HCT116 (cell line): Measurements from ENCODE around the gene RIT1. TPM values are rescaled to one million over a fixed set of nuclear protein-coding genes. Genes with fewer than 3 reads are reported as not detected.

Source experiments
- ATAC-seq: fragments of 200-7000 bp; cut with Tn5 transposase; 2 replicates; pipeline ENCODE4 v1.9.1; 2020; ENCODE audit warnings: mild to moderate bottlenecking, moderate library complexity
- BruUV-seq: library from RNA; stranded (reverse); fragments of 400-500 nt; replicated peaks from 2 replicates; lab custom pipeline; 2021; lab: Mats Ljungman, UMichigan
- CTCF ChIA-PET: fragments of 300-600 bp; sonication (Branson Sonifier 250); formaldehyde crosslinking; loops from one replicate; lab custom pipeline; 2021; ENCODE audit warnings: antibody characterized with exemption; lab: Charles Lee
- POLR2A ChIA-PET: fragments of 300-600, 350-600 bp; sonication (Branson Sonifier 250); formaldehyde crosslinking; loops from one replicate; lab custom pipeline; 2021; ENCODE audit warnings: antibody characterized with exemption; lab: Charles Lee
- RAD21 ChIA-PET, 2 experiments: fragments of 300-600 bp; sonication (Branson Sonifier 250); formaldehyde crosslinking; loops; one replicate each; lab custom pipeline; 2023; ENCODE audit warnings: low total read pairs in 2 of 2; ENCODE audit not compliant: uncharacterized antibody in 2 of 2, unreplicated experiment in 2 of 2, low non-redundant PET in 1 of 2; lab: Charles Lee
- DNase-seq: peaks from one replicate; pipeline ENCODE4 v3.0.0-alpha.2; 2010; ENCODE audit warnings: low read depth, low spot score
- H2AFZ ChIP-seq: fragments of 200-600 bp; shearing (Covaris generic), sonication (generic); 2 replicates; pipeline ENCODE4 v1.6.1; 2017; ENCODE audit warnings: low read depth, mixed run types, mixed read lengths, antibody characterized with exemption, low read length; ENCODE audit not compliant: poor library complexity, severe bottlenecking
- H3K27ac ChIP-seq: 2 replicates; pipeline ENCODE4 v1.5.1; 2012; ENCODE audit warnings: low read depth, low read length
- H3K27me3 ChIP-seq: fragments of 200-600 bp; sonication (generic); 2 replicates; pipeline ENCODE4 v1.6.1; 2016; ENCODE audit warnings: mixed run types, low read length, mixed read lengths; ENCODE audit not compliant: insufficient read depth
- H3K36me3 ChIP-seq, 2 experiments: fragments of 200-500 bp in 1 of 2; fragments of 200-600 bp in 1 of 2; sonication (Bioruptor generic) in 1 of 2; sonication (generic) in 1 of 2; 2 replicates each; pipeline versions ENCODE4 v1.5.1 to v1.6.1; 2014 to 2016; ENCODE audit warnings: low read length in 2 of 2, inconsistent platforms in 1 of 2, mixed read lengths in 1 of 2, mixed run types in 1 of 2; ENCODE audit not compliant: insufficient read depth in 2 of 2, control insufficient read depth in 1 of 2
- H3K4me1 ChIP-seq, 2 experiments: fragments of 200-600 bp in 1 of 2; sonication (generic) in 1 of 2; 2 replicates each; pipeline versions ENCODE4 v1.5.1 to v1.6.1; 2012 to 2017; ENCODE audit warnings: low read length in 2 of 2, inconsistent platforms in 1 of 2, mild to moderate bottlenecking in 1 of 2, mixed read lengths in 1 of 2, mixed run types in 1 of 2, moderate library complexity in 1 of 2; ENCODE audit not compliant: insufficient read depth in 2 of 2, control insufficient read depth in 1 of 2
- H3K4me2 ChIP-seq: fragments of 200-600 bp; sonication (generic); 2 replicates; pipeline ENCODE4 v1.6.1; 2017; ENCODE audit warnings: mixed run types, low read length, mixed read lengths
- H3K4me3 ChIP-seq, 2 experiments: fragments of 200-600 bp in 1 of 2; sonication (generic) in 1 of 2; replicated peaks in 1 of 2; 2 replicates each; pipeline ENCODE4 v1.5.1; 2011 to 2016; ENCODE audit warnings: low read length in 2 of 2, control low read depth in 1 of 2, low read depth in 1 of 2, mild to moderate bottlenecking in 1 of 2, mixed read lengths in 1 of 2, mixed run types in 1 of 2
- H3K79me2 ChIP-seq: fragments of 200-600 bp; sonication (generic); 2 replicates; pipeline ENCODE4 v1.6.1; 2017; ENCODE audit warnings: mild to moderate bottlenecking, mixed run types, low read length, moderate library complexity, mixed read lengths; ENCODE audit not compliant: insufficient read depth
- H3K9ac ChIP-seq: fragments of 200-600 bp; sonication (generic); 2 replicates; pipeline ENCODE4 v1.6.1; 2016; ENCODE audit warnings: low read length, mixed read lengths
- H3K9me2 ChIP-seq: fragments of 200-600 bp; sonication (generic), shearing (Covaris generic); 2 replicates; pipeline ENCODE4 v1.6.1; 2017; ENCODE audit warnings: mixed run types, mild to moderate bottlenecking, moderate library complexity; ENCODE audit not compliant: insufficient read depth
- H3K9me3 ChIP-seq, 2 experiments: fragments of 200-500 bp in 1 of 2; fragments of 200-600 bp in 1 of 2; sonication (Bioruptor generic) in 1 of 2; sonication (generic) in 1 of 2; 2 replicates each; pipeline ENCODE4 v1.6.1; 2014 to 2017; ENCODE audit warnings: low read length in 2 of 2, mixed read lengths in 2 of 2, inconsistent platforms in 1 of 2, low read depth in 1 of 2, mild to moderate bottlenecking in 1 of 2, mixed run types in 1 of 2, moderate library complexity in 1 of 2; ENCODE audit not compliant: control insufficient read depth in 1 of 2, insufficient read depth in 1 of 2
- H4K20me1 ChIP-seq: fragments of 200-600 bp; sonication (generic), shearing (Covaris generic); 2 replicates; pipeline ENCODE4 v1.6.1; 2017; ENCODE audit warnings: mixed run types, mild to moderate bottlenecking, moderate library complexity; ENCODE audit not compliant: insufficient read depth
- CBX3 ChIP-seq: IDR thresholded peaks from 2 replicates; pipeline ENCODE4 v1.6.1; 2012; ENCODE audit warnings: low read depth
- EZH2phosphoT487 ChIP-seq: fragments of 200-600 bp; IDR thresholded peaks from 2 replicates; pipeline ENCODE4 v1.6.1; 2018; ENCODE audit warnings: antibody characterized with exemption, borderline replicate concordance
- SIN3A ChIP-seq: IDR thresholded peaks from 2 replicates; pipeline ENCODE4 v1.6.1; 2012; ENCODE audit warnings: low read depth
- SP1 ChIP-seq: IDR thresholded peaks from 2 replicates; pipeline ENCODE4 v1.6.1; 2012; ENCODE audit warnings: low read depth
- TCF7L2 ChIP-seq: IDR thresholded peaks from 2 replicates; pipeline ENCODE4 v1.7.0; 2011; ENCODE audit warnings: borderline replicate concordance, inconsistent platforms; ENCODE audit not compliant: insufficient read depth, insufficient read length; ENCODE audit errors: extremely low read depth
- ZFX ChIP-seq: fragments of 450-650 bp; IDR thresholded peaks from 2 replicates; pipeline ENCODE4 v1.6.1; 2017
- ZNF274 ChIP-seq: fragments of 200-500 bp; sonication (Bioruptor generic); IDR thresholded peaks from 2 replicates; pipeline ENCODE4 v1.6.1; 2014; ENCODE audit warnings: mild to moderate bottlenecking, low read depth, low read length, inconsistent platforms
- intact Hi-C: fragments of 100-400 bp; cut with micrococcal nuclease; formaldehyde crosslinking; loops from 2 replicates; pipeline ENCODE4 v1.10.0; 2022
- total RNA-seq: library from RNA; stranded (reverse); gene quantifications from one replicate; pipeline ENCODE4 v1.2.1, GENCODE V29; 2021; ENCODE audit not compliant: unreplicated experiment
- TF ChIP-seq, protein P1 (sequence below): IDR thresholded peaks from 2 replicates; pipeline ENCODE4 v1.6.1; 2012

Gene RIT1
- total RNA-seq, 1 experiment from 2014 or later, result 10.2 TPM

DNA sequence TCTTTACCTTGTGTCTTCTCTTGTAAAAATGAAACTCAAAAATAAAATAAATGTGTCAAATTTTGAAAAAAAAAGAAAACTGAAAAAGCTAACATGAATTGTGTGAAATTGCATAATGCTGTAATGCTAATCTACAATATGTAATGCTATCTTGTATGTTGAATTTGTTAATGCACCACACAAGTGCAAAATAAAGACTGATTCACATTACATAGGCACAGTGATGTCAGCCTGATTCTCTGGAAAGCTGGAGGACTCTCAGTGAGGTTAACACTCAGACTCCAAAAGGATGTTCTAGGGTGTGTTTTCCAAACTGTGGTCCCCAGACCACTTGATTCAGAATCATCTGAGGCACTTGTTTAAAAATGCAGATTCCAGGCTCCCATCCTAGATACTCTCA is 26.2 kb downstream of the RIT1 start:
- Histone ChIP-seq H3K27ac (no peak overlapping the region), H3K4me3 (no peak overlapping the region), H3K9me3 (no peaks in the 10 kb centered on the region), H3K27me3 (peaks cover 7% of the 10 kb centered on the region; the same call in 1 of the 2 replicates), H3K79me2 (no peaks in the 10 kb centered on the region), H3K9ac (no peak overlapping the region), H2AFZ (no peak overlapping the region), H3K4me1 (no peaks in the 10 kb centered on the region), H4K20me1 (no peaks in the 10 kb centered on the region), H3K9me2 (no peaks in the 10 kb centered on the region), H3K4me2 (no peak overlapping the region), H3K36me3 (no peaks in the 10 kb centered on the region)
- ChIA-PET RAD21 (no interaction called here), POLR2A (no interaction called here), CTCF (no interaction called here)
- no peak for TF ChIP-seq ZFX
- intact Hi-C loops, result no loop called here
- no TSS peak for BruUV-seq
- no peak for DNase-seq
- no peak for ATAC-seq

DNA sequence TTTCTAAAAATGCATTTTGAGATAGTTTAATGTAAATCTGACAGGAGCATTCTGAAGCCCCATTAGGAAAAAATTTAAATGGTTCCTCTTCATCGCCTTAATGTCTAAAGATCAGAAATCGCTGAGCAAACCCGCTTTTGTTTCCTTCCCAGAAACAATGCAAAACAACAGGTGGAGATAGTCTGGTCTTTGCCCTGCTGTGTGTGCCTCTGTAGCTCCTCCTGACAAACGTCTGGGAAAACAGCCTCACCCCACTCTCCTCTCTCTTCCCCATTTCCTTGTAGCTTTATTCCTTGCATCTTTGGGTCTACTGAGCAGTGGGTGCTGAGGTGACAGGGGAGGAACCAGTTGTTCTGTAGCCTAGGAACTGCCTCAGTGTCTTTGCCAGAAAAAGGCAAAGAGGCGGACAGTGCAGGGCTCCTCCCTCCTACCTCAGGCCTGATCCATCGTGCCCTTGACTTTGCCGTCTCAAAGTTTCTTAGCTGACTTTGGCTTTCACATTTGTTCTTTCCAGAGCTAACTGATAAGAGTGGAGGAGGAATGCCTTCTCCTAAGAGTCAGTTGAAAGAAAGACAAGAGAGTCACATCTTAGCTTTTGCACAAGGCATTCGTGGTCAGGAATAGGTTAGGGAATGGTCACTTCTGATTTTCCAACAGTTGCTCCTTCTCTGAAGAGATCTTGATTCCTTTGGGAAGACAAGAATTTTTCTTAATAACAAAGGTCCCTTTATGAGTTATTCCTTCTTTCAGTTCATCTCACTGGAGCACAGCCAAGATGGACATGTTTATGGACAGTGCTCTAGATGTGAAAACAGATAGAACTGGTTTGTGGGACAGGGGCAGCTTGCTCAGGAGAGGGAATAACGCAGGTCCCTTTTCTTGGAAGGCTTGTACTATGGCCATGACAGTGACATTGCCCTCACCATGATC is 26.9 kb downstream of the RIT1 start:
- ChIA-PET CTCF (interaction anchor here (1.2 kb wide), 1 partner anchor 9 kb away, joined by 3 read pairs; no protein-coding TSS in a partner anchor), RAD21 (no interaction called here), POLR2A (no interaction called here)
- no peak for DNase-seq
- no peaks in the 10 kb centered on the region for H3K9me2 ChIP-seq
- H3K9me3 ChIP-seq, result no peaks in the 10 kb centered on the region
- H3K27ac ChIP-seq, result no peak overlapping the region
- H3K27me3 ChIP-seq, result peaks cover 7% of the 10 kb centered on the region; the same call in 1 of the 2 replicates
- intact Hi-C loops, result no loop called here
- ATAC-seq, result no peak
- no peaks in the 10 kb centered on the region for H4K20me1 ChIP-seq
- no peak overlapping the region for H3K4me3 ChIP-seq
- no peaks in the 10 kb centered on the region for H3K79me2 ChIP-seq
- H3K9ac ChIP-seq, result no peak overlapping the region
- no peaks in the 10 kb centered on the region for H3K36me3 ChIP-seq
- no peaks in the 10 kb centered on the region for H3K4me1 ChIP-seq
- no TSS peak for BruUV-seq
- TF ChIP-seq, protein P1, sequence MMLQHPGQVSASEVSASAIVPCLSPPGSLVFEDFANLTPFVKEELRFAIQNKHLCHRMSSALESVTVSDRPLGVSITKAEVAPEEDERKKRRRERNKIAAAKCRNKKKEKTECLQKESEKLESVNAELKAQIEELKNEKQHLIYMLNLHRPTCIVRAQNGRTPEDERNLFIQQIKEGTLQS, result no peak
- TF ChIP-seq TCF7L2, result no peak
- no peak for TF ChIP-seq SIN3A
- no peak for TF ChIP-seq SP1
- no peak for TF ChIP-seq ZNF274
- TF ChIP-seq EZH2phosphoT487, result no peak
- no peak for TF ChIP-seq CBX3
- H3K4me2 ChIP-seq, result no peak overlapping the region
- no peak overlapping the region for H2AFZ ChIP-seq
